GM19438 (cell line): ENCODE data around the gene NUDT3.
"Not testable (repeated sequence)": the region's sequence is repeated elsewhere in the genome, so short reads cannot be mapped to it uniquely, and the experiment has no call there.

Experiments used
- ATAC-seq: cut with Tn5 transposase; IDR thresholded peaks from one replicate; pipeline ENCODE4 v1.9.1; 2021; ENCODE audit warnings: low read depth; ENCODE audit not compliant: unreplicated experiment

The NUDT3 gene

DNA sequence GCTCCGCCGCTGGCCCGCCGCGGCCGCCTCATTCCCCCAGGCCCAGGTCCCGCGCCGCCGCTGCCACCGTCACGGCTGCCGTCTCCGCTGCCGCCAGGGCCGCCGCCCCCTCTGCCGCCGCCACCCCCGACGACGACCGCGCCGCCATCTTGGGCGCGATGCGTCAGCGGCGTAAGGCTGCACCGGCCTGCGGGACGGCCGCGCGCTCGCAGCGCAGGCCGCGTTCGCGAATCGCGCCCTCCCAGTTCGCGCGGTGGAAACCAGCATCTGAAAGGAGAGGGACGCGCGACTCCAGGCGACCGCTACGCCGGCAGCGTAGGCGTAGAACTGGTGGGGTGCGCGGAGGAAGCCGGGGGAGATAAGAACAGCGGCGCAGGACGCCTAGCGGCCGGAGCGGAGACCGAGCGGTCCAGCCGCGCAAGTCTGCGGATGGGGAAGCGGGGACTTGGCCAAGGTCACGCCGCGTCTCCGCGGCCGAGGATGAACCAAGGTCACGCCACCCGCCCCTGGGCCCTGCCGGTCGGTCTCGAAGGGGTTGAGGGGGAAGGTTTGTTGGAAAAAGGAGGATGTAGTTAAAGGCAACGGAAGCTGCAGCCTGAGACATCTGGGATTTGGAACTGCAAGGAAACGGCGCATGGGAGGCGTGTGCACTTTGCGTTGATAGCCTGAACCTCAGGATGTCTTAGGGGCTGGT lies at the start of gene NUDT3:
NUDT3 (minus strand) TSS at position 173 of the 694 bp plus-strand sequence. CDS start 307 bp downstream, outside the sequence.
- peak; percentile 81 for ATAC-seq

DNA sequence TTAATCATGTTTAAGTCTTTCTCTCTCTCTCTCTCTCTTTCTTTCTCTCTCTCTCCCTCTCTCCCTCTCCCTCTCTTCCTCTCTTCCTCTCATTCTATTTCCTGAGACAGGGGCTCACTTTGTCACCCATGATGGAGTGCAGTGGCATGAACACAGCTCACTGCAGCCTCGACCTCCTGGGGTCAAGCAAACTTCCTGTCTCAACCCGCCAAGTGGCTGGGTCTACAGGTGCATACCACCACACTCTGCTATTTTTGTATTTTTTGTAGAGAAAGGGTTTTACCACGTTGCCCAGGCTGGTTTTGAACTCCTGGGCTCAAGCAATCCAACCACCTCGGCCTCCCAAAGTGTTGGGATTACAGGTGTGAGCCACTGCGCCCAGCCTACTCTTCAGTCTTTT lies 49.1 kb upstream of the NUDT3 start:
- no peak for ATAC-seq

DNA sequence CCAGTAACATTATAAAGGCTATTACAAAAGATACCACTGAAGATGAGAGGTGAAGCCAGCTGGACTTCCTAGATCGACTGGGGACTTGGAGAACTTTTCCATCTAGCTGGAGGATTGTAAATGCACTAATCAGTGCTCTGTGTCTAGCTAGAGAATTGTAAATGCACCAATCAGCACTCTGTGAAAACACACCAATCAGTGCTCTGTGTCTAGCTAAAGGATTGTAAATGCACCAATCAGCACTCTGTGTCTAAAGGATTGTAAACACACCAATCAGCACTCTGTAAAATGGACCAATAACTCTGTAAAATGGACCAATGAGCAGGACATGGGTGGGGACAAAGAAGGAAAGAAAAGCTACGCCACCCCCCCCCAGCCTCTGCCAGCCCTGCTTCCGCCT lies 47.0 kb upstream of the NUDT3 start:
- ATAC-seq: no peak

DNA sequence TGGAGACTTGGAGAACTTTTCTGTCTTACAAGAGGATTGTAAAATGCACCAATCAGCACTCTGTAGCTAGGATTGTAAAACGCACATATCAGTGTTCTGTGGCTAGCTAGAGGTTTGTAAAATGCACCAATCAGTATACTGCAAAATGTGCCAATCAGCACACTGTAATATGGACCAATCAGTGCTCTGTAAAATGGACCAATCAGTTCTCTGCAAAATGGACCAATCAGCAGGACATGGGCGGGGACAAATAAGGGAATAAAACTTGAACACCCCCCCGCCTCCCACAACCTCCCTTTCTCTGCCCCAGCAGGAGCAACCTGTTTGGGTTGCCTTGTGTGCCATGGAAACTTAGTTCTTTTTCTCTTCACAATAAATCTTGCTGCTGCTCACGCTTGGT lies 46.2 kb upstream of the NUDT3 start:
- ATAC-seq: no peak

DNA sequence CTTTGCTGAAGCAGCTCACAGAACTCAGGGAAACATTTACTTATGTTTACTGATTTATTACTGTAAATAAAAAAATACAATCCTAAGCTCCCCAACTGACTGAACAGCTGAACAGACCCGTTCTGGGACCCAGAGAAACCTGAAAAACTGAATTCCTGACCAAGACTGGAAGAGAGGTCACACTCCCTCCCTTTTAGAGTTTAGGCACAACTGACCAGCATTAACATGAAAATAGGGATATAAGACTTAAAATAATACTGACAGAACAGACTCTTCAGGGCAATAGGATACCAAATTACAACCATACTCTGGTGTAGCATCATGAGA lies 45.1 kb upstream of the NUDT3 start:
- no peak for ATAC-seq

DNA sequence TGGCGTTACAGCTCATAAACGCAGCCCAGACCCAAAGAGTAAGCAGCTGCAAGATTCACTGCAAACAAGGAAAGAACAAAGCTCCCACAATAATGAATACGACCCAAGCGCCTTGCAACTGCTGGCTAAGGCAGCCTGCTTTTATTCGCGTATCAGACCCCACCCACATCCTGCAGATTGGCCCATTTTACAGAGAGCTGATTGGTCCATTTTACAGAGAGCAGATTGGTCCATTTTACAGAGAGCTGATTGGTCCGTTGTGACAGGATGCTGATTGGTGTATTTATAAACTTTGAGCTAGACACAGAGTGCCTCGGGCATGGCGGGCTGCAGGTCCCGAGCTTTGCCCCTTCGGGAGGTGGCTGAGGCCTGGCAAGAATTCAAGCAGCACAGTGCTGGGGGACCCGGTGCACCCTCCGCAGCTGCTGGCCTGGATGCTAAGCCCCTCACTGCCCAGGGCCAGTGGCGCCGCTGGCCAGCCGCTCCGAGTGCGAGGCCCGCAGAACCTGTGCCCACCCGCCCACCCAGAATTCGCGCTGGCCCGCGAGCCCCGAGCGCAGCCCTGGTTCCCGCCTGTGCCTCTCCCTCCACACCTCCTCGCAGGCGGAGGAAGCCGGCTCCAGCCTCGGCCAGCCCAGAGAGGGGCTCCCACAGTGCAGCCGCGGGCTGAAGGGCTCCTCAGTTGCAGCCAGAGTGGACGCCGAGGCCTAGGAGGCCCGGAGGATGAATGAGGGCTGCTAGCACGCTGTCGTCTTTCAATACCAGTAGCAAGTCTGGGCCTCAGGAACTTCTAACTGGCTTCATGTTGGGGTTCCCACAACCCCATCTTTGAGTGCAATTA lies 44.6 kb upstream of the NUDT3 start:
- ATAC-seq: no peak

DNA sequence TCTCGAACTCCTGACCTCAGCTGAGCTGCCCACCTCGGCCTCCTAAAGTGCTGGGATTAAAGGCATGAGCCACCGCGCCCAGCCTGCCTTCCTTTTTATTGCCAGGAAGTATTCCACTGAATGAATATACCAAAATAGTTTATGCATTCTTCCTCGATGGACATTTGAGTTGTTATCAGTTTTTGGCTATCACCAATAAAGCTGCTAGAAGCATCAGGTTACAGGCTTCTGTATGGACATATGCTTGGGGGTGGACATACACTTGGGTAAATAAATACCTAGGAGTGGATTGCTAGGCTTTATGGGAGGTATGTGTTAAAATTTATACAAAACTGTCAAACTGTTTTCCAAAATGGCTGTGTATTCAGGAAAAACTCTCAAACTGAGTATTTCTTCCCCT lies 43.4 kb upstream of the NUDT3 start:
- no peak for ATAC-seq

DNA sequence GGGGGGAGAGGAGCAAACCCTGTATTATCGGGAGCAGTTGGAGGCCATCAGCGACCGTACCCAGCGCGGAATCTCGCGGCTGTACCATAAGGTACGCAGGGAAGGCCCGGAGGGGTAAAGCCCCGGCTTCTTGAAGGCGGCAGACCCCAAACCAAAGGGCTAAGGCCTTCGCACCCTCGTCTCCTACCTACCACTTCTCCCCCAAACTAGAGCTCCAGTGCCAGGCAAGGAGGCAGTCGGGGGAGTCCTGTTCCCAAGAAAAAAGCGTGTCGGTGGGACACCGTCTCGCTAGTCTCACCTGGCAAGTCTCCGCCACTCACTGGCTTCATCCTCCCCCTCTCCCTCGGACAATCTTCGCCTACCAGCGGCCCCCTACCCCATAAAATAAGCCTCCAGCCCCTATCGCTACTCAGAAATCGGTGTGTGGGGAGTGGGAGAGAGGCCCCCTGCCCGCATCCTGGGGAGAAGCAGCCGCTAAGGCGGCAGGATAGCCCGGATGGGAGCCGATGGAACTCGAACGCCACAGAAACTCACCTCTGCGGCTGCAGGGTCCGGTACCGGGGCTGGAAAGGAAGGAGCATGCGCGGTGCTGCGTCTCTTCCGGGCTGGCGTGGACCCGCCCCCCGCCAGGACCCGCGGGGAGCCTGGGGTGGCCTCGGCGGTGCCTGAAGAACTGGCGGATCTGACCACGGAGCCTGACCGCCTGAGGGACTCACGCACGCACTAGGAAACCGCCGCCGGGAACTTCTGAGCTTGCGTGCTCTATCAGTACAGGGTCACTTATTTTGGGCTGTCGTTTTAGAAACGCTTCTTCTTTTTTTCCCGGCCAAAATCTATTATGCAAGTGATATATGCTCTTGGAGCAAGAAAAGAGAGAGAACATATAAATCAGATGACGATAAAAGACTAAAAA lies 33.3 kb upstream of the NUDT3 start, which contains the start of gene RPS10:
RPS10 (minus strand) TSS at position 572 of the 913 bp plus-strand sequence. CDS start 848 bp downstream, outside the sequence.
- peak; percentile 90 for ATAC-seq

DNA sequence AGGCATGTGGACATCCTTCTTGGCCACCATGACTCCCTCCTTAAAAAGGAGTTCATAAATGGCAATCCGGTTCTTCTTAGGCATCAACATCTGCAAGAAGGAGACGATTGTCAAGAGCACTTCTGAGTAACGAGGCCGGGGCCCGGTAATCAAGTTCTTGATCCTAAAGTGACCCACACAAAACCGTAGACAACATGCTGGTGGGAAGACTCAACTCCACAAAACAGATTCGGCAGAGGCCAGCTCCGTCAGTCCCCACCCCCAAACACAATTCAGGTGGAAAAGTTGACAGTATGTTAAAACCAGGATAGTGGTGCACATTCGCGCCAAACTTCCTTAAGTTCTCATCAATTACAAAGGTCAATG lies 32.6 kb upstream of the NUDT3 start:
- no peak for ATAC-seq

DNA sequence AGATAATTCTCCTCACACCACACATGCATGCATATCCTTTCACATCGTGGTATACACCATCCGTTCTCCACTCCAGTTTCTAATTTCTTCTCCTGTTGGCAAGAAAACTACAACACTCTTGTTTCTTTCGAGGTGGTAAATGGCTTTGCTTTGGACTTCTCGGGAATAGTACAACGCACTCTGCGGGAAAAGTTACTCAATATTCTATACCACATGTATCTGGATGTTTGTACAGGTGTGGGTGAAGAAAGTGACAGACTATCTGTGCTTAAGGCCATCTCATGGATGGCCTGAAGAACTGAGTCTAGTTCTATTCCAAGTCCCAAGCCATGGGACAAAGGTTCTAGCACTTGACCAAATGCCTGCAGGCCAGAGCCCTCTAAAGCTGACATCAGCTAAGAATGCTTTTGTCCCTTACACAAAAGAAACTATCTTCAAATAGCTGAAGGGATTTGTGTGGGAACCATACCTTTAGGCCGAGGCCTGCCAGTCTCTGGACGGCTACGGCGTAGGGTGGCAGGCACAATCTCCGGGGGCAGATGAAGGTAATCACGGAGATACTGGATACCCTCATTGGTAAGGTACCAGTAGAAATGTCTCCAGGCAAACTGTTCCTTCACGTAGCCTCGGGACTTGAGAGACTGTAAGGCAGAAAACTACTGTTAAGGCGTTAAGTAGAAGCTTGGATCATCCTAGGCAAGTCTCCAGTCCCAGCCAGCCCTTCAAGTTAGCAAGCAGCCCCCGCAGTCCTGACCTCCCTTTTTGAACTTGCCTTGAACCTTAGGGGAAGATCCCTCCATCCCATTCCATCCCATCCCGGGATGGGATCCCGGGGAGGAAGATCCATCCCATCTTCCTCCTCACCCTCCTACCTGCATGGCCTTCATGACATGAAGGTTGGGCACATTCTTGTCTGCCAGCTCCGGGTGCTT lies 32.0 kb upstream of the NUDT3 start:
- ATAC-seq: no peak

DNA sequence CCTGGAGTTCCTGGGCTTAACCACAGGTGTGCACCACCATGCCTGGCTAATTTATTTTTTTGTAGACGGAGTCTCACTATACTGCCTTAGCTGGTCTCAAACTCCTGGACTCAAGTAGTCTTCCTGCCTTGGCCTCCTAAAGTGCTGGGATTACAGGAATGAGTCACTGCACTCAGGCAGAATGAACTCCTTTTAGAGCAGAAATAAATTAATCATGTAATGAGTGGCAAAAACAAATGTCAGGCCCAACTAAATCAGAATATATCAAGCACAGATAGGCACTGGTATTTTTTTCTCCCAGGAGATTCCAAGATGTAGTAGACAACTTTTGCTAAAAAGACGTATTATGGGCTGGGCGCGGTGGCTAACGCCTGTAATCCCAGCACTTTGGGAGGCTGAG lies 30.8 kb upstream of the NUDT3 start:
- ATAC-seq: no peak

DNA sequence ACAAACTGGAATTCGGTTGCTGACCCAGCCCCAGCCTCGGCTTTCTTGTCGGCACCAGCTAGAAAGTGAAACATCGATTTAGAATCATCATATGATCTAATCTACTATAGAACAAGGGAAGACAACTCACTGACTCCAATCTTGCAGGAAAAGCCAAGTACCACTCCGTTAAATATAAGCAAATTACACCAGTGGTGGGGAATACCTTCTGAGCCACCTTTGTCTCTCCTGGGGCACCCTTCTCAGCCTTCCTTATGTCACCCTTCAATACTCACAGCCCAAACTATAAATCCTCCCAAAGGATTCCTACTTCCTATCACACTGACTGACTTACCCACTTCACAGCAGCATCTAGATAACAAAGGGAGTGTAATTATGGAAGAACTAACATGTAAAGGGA lies 25.9 kb upstream of the NUDT3 start:
- no peak for ATAC-seq

DNA sequence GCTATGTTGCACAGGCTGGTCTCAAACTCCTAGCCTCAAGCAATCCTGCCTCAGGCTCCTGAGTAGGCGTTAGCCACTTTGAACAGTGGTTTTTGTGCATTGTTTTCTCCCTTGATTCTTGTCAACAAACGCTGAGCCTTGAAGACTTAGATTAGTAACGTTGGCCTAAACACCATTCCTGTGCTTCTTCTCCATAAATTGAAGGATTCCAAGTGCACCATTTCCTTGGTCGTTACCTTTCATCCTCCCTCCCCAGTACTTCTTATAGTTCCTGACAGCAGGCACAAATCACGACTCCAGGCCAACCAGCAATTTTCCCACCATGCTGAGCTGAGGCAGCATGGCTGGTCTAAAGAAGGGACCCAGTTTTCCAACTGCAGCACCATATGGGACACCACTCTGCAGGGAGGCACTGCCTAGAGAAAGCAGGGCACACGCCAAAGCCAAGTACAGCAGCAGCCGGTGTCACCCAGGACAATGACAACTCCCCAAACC lies 24.5 kb upstream of the NUDT3 start:
- ATAC-seq: no peak

DNA sequence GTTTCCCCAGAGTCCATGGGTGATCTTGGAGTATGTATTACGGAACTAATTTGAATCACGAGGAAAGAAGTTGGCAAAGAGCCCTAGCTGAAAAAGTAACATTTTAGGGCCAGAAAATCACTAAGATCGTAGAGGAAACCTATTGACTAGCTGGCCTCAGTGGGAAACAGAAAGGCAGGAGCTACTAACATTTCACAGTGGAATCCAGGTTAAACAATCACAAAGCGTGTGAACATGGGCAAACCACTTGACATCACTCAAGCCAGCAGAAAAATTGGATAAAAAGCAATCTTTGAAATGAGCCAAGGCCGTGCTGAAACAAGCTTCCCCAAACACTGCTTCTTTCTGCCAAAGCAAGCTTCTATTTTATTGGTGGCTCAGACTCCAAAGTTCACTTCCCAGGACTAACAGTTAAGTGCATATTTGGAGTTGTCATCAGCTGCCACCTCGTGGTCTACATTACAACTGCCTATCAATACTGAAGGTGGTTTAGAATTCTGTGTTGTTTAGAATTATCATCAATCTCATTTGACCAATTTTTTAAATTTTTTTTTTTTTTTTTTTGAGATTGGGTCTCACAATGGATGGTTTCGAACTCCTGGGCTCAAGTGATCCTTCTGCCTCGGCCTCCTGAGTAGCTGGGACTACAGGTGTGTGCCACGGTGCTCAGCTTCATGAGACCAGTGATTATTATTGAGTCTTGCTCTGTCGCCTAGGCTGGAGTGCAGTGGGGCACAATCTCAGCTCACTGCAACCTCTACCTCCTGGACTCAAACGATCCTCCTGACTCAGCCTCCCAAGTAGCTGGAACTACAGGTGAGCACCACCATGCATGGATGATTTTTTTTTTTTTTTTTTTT lies 22.8 kb upstream of the NUDT3 start:
- ATAC-seq: no peak

DNA sequence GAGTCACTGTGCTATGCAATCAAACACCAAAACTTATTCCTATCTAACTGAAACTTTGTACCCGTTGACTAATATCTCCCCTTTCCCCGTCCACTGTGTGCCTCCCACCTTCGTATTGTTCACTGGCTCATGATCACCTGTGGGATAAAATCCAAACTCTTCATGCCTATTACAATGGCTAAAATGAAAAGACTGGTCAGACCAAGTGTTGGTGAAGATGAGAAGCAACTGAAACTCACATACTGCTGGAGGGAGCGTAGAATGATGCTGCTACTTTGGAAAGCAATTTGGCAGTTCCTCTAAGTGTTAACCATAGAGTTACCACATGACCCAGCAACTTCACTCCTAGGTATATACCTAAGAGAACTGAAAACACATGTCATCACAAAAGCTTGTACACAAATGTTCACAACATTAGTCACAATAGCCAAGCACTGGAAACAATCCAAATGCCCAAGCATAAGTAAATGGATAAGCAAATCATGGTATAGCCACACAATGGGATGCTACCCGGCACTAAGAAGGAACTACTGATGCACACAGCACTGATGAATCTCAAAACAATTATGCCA lies 20.3 kb upstream of the NUDT3 start:
- no peak for ATAC-seq

DNA sequence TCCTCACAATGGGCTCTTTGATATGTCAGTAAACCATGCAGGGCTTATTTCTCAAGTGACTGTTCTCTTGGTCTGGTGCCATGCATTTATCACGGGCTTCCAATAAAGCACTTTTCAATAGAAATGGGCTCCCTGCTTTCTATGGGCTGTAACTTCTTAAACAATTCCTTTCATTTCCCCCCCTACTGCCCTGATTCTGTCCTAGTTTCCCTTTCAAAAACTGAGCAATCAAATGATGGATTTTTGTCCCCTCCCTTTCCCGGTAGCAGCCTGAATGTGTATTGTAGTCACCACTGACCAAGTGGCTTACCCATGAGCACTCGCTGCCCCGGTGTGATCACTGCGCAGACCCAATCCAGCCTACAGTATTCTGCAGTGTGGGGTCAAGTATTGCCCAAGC lies 19.5 kb upstream of the NUDT3 start:
- ATAC-seq: no peak

DNA sequence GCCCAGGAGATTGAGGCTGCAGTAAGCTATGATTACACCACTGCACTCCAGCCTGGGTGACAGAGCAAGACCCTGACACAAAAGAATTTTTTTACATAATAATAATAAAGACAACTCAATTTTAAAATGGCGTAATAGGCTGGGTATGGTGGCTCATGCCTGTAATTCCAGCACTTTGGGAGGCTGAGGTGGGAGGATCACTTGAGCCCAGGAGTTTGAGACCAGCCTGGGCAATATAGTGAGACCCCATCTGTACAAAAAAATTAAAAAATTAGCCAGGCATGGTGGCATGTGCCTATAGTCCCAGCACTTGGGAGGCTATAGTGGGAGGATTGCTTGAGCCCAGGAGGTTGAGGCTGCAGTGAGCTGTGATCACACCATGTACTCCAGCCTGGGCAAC lies 15.4 kb upstream of the NUDT3 start:
- ATAC-seq: not testable (repeated sequence)

DNA sequence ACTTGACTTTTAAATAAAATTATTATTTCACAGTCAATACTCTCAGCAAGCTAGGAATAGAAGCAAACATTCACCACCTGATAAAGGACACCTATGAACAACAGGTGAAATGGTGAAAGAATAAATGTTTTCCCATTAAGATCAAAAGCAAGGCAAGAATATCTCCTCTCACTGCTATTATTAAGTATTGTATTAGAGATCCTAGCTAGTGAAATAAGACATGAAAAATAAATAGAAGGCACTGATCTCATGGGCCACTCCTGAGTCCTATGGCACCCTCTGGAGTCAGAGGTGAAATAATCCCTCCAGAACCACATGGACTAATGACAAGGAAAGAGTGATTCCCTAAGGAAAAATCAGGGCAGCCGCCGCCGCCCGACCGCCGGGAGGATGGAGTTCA lies 4.0 kb upstream of the NUDT3 start:
- ATAC-seq: no peak

DNA sequence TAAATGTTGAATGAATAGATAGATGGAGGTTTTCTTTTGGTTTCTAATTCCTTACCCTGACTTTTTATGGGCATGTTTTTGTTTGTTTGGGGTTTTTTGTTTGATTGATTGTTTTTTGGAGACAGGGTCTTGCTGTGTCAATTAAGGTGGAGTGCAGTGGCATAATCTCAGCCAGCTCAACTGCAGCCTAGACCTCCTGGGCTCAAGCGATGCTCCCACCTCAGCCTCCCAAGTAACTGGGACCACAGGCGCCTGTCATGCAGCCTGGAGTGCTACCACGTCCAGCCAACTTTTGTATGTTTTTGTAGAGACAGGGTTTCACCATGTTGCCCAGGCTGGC lies 1.5 kb upstream of the NUDT3 start:
- ATAC-seq: no peak
